HTR-8/SVneo (cell line): ENCODE data around the gene TLE4.
"Not testable (repeated sequence)": the region's sequence is repeated elsewhere in the genome, so short reads cannot be mapped to it uniquely, and the experiment has no call there.

Experiments used
- DNase-seq: peaks from one replicate; pipeline ENCODE4 v3.0.0; 2011; ENCODE audit warnings: low spot score, mixed read lengths; ENCODE audit not compliant: insufficient read length
- FAIRE-seq: peaks from 2 replicates; lab custom pipeline; 2011; peaks lifted over from hg19 to GRCh38; lab: Jason Lieb, UNC

TLE4 gene

DNA sequence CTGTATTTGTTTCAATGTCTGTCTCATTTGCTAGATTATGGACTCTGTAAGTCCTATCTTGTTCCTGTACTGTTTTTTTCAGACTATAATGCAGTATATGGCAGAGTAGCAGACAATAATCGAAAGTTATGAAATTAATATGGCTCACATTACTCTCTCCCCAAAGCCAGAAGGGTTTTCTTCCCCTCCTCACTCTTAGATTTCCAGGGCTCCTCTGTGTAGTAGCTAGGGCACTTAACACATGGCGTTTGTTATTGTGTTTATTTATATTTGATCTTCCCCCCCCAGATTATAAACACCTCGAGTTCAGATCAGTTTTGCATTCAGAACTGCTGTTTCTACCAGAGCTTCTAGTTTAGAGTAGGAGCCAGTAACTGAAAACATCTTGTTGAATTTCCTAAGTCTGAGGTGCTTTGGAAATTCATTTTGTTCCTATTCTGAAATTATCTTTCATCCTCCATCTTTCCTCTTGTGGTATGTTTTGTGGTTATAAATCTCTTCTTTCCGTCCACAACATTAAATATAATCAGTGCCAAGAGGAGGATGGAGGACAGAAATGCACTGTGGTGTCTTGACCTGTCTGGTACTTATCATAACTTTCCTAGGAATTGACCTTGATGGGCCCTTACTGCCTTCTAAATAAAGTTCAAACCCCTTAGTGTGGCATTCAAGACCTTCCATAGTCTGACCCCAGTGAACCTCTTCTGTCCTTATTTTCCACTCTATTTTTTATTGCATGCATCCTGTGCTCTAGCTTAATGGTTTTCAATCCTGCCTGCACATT is 27.0 kb downstream of the TLE4 start:
- FAIRE-seq (no peak), DNase-seq (no peak)

DNA sequence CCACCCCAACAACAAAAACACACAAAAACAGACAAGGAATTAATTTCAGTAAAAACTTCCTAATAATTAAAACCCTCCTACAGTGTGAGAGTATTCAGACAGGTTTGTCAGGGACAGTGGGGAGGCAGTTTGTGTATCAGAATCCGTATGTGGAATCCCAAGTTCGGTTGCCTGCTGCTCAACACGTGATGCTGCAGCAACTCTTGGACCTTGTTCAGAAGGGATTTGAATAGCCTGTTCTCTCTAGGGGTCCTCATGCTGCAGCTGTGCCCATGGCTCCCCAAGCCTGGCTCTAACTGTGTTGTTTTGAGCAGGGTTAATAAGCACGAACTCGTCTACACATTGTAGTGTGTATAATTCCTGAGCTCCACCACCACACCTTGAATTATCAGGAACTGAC is 28.7 kb downstream of the TLE4 start:
- DNase-seq = no peak
- no peak for FAIRE-seq

- FAIRE-seq (no peak), DNase-seq (no peak)
Measured at GRCh38 chr9:79603222-79603920, 31.6 kb downstream of the TLE4 start.

DNA sequence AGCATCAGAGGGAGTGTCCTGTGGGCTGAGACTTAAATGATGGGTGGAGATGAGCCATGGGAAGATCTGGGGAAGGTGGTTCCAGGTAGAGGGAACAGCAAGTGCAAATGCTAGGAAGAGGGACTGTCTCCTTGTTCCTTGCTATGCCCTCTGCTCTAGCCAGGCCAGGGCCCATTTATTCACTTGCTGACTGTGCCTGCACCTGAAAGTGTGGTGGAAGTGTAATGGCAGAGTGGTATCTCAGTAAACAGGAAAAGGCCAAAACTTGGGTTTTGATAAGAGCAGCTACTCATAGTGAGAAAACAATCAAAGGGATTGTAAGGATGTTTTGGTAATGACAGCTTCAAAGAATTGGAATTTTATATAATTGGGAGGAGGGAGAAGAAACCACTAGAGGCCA is 32.4 kb downstream of the TLE4 start:
- no peak for FAIRE-seq

DNA sequence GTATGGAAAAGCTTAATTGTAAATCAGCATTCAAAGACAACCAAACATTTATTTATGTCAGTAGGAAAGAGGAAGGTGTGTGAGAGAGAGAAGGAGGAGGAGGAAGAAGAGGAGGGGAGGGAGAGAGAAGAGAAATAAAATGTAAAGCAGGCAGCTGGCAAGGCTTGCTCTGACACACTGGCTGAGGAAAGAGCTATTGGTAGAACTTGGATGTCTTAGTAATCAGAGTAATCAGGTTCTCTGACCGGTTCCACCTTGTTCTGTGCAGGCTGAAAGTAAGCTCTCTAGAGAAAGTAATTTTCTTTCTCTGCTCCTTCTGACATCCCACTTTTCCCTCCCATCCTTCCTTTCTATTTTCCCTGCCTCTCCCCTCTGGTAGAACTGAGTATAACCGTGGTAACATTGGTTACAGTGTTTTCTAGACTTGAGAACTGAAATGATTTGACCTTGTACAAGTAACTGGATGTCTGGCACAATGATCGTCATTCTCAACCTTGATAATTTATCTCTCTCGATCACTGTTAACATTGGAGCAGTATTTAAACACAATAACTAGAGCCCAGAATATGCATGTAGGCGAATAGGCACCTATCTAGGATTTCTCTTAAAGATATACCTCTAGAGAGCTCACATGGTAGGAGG is 33.3 kb downstream of the TLE4 start:
- DNase-seq (no peak), FAIRE-seq (no peak)

More for the DNA sequence above, 32.4 kb downstream of the TLE4 start:
- DNase-seq = no peak

GRCh38 chr9:79606529-79606928 is 34.8 kb downstream of the TLE4 start:
- not testable (repeated sequence) for FAIRE-seq, DNase-seq

GRCh38 chr9:79609468-79610018 is 37.8 kb downstream of the TLE4 start:
- FAIRE-seq = no peak
- no peak for DNase-seq

DNA sequence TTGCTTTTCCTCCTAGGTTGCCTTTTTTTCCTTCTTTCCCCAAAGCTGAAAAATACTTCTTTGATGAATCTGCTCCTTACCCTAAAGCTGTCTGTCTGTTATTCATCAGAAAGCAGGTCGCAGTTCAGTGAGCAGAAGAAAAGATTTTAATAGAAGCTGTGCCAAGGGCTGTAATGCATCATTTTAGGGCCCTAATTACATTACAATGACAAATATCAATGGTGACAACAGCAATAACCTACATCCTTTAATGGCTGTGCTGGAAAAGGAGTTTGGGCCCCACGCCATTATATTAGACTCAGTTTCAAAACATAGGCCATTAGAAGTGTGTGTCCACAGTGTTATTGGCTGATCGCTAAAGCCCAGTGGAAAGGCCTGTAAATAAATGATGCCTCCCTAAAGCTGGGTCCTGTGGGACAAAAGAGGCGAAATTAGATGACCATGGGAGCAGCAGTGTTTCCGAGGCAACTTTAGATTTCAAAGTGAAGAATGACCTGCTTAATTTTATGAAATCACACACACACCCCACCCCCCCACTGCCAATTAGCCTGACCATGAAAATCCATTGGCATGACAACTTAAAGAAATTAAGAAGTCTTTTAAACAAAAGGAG is 38.4 kb downstream of the TLE4 start:
- FAIRE-seq = no peak
- DNase-seq = no peak

- no peak for FAIRE-seq
- DNase-seq = peak; percentile 29
Measured at GRCh38 chr9:79610791-79611614, 39.2 kb downstream of the TLE4 start.

DNA sequence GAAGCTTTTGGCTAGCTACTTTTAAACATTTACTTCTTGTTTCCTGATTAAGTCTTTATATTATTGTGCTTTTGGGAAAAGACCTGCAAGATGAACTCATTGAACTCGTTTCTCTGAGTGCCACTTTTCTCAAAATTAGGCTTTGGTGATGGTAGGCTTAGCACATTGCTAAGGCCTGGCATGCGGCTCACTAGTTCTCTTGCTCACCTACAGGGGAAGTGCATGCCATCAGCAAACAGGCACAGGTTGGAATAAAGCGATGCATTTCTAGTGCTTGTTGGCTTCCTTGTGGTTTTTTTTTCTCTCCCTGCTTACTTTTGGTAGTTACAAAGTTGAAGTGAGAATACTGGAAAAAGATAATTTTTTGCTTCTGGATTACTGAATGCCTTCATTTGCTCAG is 41.4 kb downstream of the TLE4 start:
- DNase-seq (no peak), FAIRE-seq (no peak)

- DNase-seq = no peak
- FAIRE-seq = no peak
Measured at GRCh38 chr9:79615038-79615437, 43.3 kb downstream of the TLE4 start.

- FAIRE-seq (no peak), DNase-seq (no peak)
Measured at GRCh38 chr9:79616013-79616412, 44.2 kb downstream of the TLE4 start.

GRCh38 chr9:79616971-79617370 is 45.2 kb downstream of the TLE4 start:
- DNase-seq = no peak
- FAIRE-seq = no peak

DNA sequence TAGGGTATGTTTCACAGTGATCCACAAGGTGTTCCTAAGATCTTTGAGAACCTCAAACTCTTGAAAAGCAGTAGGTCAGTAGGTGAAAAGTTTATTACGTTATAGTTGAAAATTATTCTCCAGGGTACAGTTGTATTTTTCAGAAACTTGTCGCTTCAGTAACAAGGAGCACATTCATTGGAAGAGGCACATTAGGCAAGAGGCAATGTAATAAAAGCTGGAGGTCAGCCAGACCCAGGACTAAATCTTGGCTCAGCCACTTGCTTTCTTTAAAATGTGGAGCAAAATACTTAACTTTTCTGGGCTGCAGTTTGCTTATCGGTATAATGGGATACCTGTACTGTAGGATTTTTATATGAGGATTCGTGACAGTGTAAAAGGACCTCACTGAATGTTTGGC is 45.6 kb downstream of the TLE4 start:
- DNase-seq (no peak), FAIRE-seq (no peak)

GRCh38 chr9:79619930-79620329 is 48.2 kb downstream of the TLE4 start:
- DNase-seq (no peak), FAIRE-seq (no peak)

DNA sequence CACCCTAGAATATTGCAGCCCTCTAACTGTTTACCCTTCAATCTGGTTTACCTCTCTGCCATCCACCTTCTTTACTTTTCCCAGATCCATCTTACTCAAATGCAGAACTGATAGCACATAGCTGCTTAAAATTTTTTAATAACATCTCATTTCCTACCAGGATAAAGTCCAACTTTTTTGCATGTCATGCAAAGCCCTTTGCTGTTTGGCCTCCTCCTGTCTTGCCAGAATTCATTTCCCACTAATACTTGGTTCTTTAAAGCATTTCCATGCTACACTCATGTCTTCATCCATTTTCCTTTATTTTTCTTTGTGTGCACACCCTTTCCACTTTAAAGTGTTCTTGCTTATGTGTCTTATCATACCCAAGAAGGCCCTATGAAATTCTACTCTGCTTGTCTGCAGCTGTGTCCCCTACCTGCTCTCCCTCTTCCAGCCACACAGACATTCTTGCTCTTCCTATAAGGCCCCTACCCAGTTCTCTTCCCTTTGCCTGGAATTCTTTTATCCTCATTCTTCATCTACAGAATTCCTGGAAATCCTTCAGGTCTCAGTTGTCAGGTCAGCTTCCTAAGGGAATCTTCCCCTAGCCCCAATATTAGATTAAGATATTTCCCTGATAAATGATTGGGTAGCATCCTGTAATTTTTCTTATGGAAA is 50.3 kb downstream of the TLE4 start:
- FAIRE-seq (no peak), DNase-seq (no peak)

DNA sequence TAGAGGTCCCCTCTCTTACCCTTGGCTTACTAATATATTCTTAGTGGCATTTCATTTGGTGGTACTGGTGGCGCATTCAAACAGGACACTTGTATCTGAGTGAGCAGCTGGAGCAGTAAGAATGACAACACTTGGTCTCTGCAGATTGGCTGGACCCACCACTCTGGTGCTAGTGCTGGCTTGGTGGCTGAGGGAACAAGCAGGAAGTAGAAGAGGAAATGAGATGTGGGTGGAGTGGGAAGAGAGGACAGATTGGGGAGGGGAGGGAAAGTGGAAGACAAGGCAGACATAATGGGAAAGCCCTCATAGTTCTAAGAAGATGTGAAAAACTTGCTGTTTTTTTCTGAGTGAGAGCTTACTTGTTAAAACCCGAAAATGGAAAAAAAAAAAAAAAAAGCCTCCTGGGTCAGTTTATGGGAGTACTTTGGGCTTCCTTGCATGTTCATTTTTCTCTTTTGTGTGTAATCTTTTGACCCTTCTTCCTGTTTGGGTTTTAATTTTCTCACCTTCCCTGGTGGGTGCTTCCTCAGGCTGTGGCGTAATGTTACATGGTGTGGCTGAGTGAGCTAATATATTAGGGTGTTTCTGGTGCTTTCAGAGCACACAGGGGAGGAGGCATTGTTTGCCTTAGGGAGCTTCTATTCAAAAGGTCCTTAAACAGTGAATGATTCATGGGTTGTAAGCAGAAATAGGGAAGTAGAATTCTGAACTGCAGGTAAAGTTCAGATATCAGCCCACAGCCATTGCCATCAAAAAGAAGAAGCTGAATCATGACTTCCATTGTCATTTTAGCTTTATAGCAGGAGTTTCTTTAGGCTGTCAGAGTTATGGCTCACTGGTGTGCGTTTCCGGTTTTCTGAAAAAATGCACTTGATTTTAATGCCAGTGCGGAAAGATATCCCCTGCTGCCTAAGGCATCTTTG is 52.3 kb downstream of the TLE4 start:
- DNase-seq (no peak), FAIRE-seq (no peak)

DNA sequence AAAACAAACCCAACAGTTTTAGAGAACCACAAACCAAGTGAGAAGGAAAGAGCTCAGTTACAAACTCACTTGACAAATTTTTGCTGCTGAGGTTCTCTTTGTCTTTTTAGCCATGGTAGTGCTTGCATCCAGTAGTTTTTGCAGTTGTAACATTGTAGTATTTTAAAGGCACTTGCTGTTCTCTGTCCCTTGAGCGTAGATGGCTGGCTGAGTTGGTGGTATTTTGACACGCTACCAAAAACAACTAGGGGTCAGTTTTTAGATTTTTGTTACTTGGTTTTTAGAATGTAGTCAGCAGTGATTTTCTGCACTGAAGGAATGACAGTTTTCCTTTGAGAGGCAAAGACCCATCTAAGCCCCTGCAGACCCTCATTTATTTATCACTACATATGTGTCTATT is 58.0 kb downstream of the TLE4 start:
- DNase-seq (no peak), FAIRE-seq (no peak)
